GM18909 (cell line): Measurements from ENCODE around the gene INSIG2.

Source experiments
- ATAC-seq: cut with Tn5 transposase; IDR thresholded peaks from one replicate; pipeline ENCODE4 v1.9.1; 2021; ENCODE audit warnings: mild to moderate bottlenecking; ENCODE audit not compliant: unreplicated experiment, poor library complexity

INSIG2 gene

GRCh38 chr2:118123561-118124232 is 35.4 kb downstream of the INSIG2 start:
- no peak for ATAC-seq

GRCh38 chr2:118124288-118124891 is 36.1 kb downstream of the INSIG2 start:
- ATAC-seq = peak; percentile 48

- no peak for ATAC-seq
These were observed 39.0 kb downstream of the INSIG2 start for GRCh38 chr2:118127250-118127649.

- ATAC-seq = no peak
These were observed 40.6 kb downstream of the INSIG2 start for GRCh38 chr2:118128826-118129225.

GRCh38 chr2:118130385-118130784 is 42.1 kb downstream of the INSIG2 start:
- ATAC-seq = no peak

- no peak for ATAC-seq
These were observed 43.5 kb downstream of the INSIG2 start for GRCh38 chr2:118131771-118132170.

DNA sequence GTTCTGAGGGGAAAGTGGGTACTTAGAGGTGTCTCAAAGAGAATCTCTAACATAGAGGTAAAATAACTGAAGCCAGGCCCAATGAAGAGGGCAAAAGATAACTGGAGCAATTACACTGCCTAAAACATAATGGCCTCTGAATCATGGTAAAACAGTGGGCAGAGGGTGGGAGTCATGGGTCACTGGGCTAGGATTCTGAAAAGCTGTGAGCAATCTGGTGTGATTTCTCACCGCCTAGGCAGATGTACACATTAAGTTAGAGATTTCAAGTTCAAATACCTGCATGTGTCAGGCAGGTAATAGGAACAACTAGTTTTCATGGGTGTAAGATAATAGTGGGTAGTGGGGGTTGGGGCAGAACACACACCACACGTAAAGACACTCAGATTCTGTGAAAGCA is 45.6 kb downstream of the INSIG2 start:
- no peak for ATAC-seq

GRCh38 chr2:118134650-118135049 is 46.4 kb downstream of the INSIG2 start:
- no peak for ATAC-seq

- no peak for ATAC-seq
These were observed 56.9 kb downstream of the INSIG2 start for GRCh38 chr2:118145207-118145606.

- no peak for ATAC-seq
These were observed 57.5 kb downstream of the INSIG2 start for GRCh38 chr2:118145806-118146205.

GRCh38 chr2:118146315-118147283 is 58.3 kb downstream of the INSIG2 start:
- no peak for ATAC-seq

DNA sequence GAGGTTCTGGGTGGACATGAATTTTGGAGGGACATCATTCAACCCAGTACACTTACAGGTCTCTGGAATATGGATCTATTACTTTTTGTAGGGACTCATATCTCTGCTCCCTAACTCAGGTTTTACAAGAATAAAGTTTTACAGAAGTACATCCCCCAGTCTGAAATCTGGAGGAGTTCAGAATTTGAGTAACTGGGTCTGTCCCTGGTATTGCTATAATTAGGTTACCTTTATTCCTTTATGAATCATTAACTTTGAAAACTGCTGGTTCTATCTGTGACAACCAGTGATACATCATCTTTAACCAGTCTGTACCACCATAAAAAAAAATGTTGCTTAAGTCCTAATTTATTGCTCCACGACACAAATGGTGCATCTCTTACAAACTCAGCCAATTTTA is 59.9 kb downstream of the INSIG2 start:
- peak; percentile 71 for ATAC-seq

GRCh38 chr2:118148809-118149208 is 60.5 kb downstream of the INSIG2 start:
- ATAC-seq = peak; percentile 40

DNA sequence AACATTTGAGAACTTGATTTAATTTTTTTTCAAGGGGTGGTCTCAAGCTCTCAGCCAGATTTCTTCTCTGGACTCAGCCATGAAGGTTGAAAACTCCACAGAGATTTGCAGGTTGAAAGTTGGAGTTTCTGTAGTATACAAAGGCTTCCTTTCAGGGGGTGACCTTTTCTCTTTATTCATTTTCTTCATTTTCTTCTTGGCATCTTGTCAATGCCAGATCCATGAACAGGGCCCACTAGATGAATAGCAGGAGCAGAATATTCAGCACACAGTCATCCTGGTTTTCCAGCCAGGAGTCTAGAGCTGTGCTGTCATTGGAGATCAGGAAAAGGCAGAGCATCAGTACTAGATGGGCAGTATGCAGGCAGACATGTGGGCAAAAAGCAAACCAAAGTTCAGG is 62.0 kb downstream of the INSIG2 start:
- ATAC-seq = no peak

- no peak for ATAC-seq
These were observed 63.6 kb downstream of the INSIG2 start for GRCh38 chr2:118151831-118152230.

- no peak for ATAC-seq
These were observed 65.2 kb downstream of the INSIG2 start for GRCh38 chr2:118153433-118153832.

GRCh38 chr2:118154176-118154575 is 65.9 kb downstream of the INSIG2 start:
- ATAC-seq = no peak
